Stimulated activated CD8-positive, alpha-beta memory T cell treated with anti-CD3 and anti-CD28 coated beads, Interleukin-7, amount 100 ng/mL, for 48 hours (primary cell): ENCODE data around the gene CCNQ.

Source experiments
- DNase-seq, 2 donors: peaks; one replicate each; pipeline ENCODE4 v3.0.0-alpha.2; 2020; ENCODE audit warnings: low read depth in 1 of 2; ENCODE audit errors: extremely low read depth in 1 of 2

The CCNQ gene

GRCh38 chrX:153578200-153578835, 20.6 kb downstream of the CCNQ start:
- DNase-seq = no peak

- DNase-seq = no peak
These were observed 22.0 kb downstream of the CCNQ start for GRCh38 chrX:153576961-153577360.

- DNase-seq = no peak
These were observed 22.6 kb downstream of the CCNQ start for GRCh38 chrX:153576239-153576870.

GRCh38 chrX:153573984-153574383, 25.0 kb downstream of the CCNQ start:
- DNase-seq = no peak

GRCh38 chrX:153572601-153573000, 26.3 kb downstream of the CCNQ start:
- no peak for DNase-seq

- no peak for DNase-seq
These were observed 27.4 kb downstream of the CCNQ start for GRCh38 chrX:153571534-153571908.

- no peak for DNase-seq
These were observed 29.5 kb downstream of the CCNQ start for GRCh38 chrX:153569475-153569874.

- no peak for DNase-seq
These were observed 30.4 kb downstream of the CCNQ start for GRCh38 chrX:153568451-153569011.

- DNase-seq = no peak
These were observed 32.9 kb downstream of the CCNQ start for GRCh38 chrX:153565996-153566580.

- DNase-seq = no peak
These were observed 34.8 kb downstream of the CCNQ start for GRCh38 chrX:153564047-153564606.

- no peak for DNase-seq
These were observed 36.4 kb downstream of the CCNQ start for GRCh38 chrX:153562546-153562945.

- DNase-seq = no peak
These were observed 37.6 kb downstream of the CCNQ start for GRCh38 chrX:153561337-153561736.

GRCh38 chrX:153560466-153560865, 38.5 kb downstream of the CCNQ start:
- DNase-seq = no peak

- no peak for DNase-seq
These were observed 38.9 kb downstream of the CCNQ start for GRCh38 chrX:153560000-153560399.

GRCh38 chrX:153557618-153558355, 41.2 kb downstream of the CCNQ start:
- DNase-seq = no peak

GRCh38 chrX:153556767-153557166, 42.2 kb downstream of the CCNQ start:
- no peak for DNase-seq

- DNase-seq = peak in 1 of 2 donors; percentile 13
These were observed 44.3 kb downstream of the CCNQ start for GRCh38 chrX:153554519-153555167.

- no peak for DNase-seq
These were observed 47.8 kb downstream of the CCNQ start for GRCh38 chrX:153551135-153551534.

GRCh38 chrX:153549807-153550206, 49.1 kb downstream of the CCNQ start:
- no peak for DNase-seq

- DNase-seq = no peak
These were observed 49.7 kb downstream of the CCNQ start for GRCh38 chrX:153549231-153549630.

GRCh38 chrX:153547195-153547594, 51.7 kb downstream of the CCNQ start:
- no peak for DNase-seq
